H1 (cell line): ENCODE measurements around the gene EFHC1. TPM values are rescaled to one million over a fixed set of nuclear protein-coding genes. Genes with fewer than 3 reads are reported as not detected.

Experiments used
- CTCF ChIA-PET: fragments of 300-600 bp; sonication (Branson Sonifier 250); formaldehyde crosslinking; loops from one replicate; lab custom pipeline; 2021; ENCODE audit not compliant: partially characterized antibody; lab: Charles Lee
- POLR2A ChIA-PET: fragments of 300-600 bp; sonication (Branson Sonifier 250); formaldehyde crosslinking; loops from one replicate; lab custom pipeline; 2021; ENCODE audit warnings: inconsistent platforms; ENCODE audit not compliant: partially characterized antibody; lab: Charles Lee
- DNase-seq, 2 experiments: peaks; one replicate each; pipeline versions ENCODE4 v3.0.0 to v3.0.0-alpha.2; 2010 to 2022; ENCODE audit warnings: low spot score in 2 of 2, low read depth in 1 of 2, mixed read lengths in 1 of 2
- FAIRE-seq: peaks from 2 replicates; lab custom pipeline; 2011; peaks lifted over from hg19 to GRCh38; lab: Jason Lieb, UNC
- H2AFZ ChIP-seq: 2 replicates; pipeline ENCODE4 v1.8.1; 2012; ENCODE audit warnings: low read length, inconsistent platforms
- H2AK5ac ChIP-seq: 2 replicates; pipeline ENCODE4 v1.6.1; 2013; ENCODE audit warnings: low read depth, low read length
- H2BK120ac ChIP-seq: replicated peaks from 2 replicates; pipeline ENCODE3; 2013; ENCODE audit warnings: low read depth, low read length, inconsistent platforms
- H2BK12ac ChIP-seq: 2 replicates; pipeline ENCODE4 v1.6.1; 2013; ENCODE audit warnings: low read depth, low read length
- H2BK15ac ChIP-seq: 2 replicates; pipeline ENCODE4 v1.6.1; 2013; ENCODE audit warnings: low read length
- H2BK20ac ChIP-seq: 2 replicates; pipeline ENCODE4 v1.6.1; 2013; ENCODE audit warnings: low read length
- H2BK5ac ChIP-seq: 2 replicates; pipeline ENCODE4 v1.6.1; 2013; ENCODE audit warnings: low read depth, low read length
- H3K14ac ChIP-seq: 2 replicates; pipeline ENCODE4 v1.6.1; 2013; ENCODE audit warnings: inconsistent platforms; ENCODE audit not compliant: insufficient read length
- H3K18ac ChIP-seq: 2 replicates; pipeline ENCODE4 v1.6.1; 2013; ENCODE audit warnings: low read length; ENCODE audit errors: extremely low read depth
- H3K23ac ChIP-seq: 2 replicates; pipeline ENCODE4 v1.6.1; 2013; ENCODE audit warnings: inconsistent platforms; ENCODE audit not compliant: insufficient read length
- H3K23me2 ChIP-seq: 2 replicates; pipeline ENCODE4 v1.6.1; 2013; ENCODE audit warnings: low read depth, low read length
- H3K27ac ChIP-seq: 2 replicates; pipeline ENCODE4 v1.6.1; 2011; ENCODE audit warnings: low read depth, low read length, inconsistent platforms
- H3K27me3 ChIP-seq, 4 experiments: replicated peaks in 1 of 4; 1 replicate in 1 of 4; 2 replicates in 3 of 4; pipeline versions ENCODE4 v1.6.1 to v1.8.1; 2011 to 2013; ENCODE audit warnings: low read length in 3 of 4, mild to moderate bottlenecking in 3 of 4, inconsistent platforms in 2 of 4, mixed read lengths in 2 of 4, moderate library complexity in 1 of 4; ENCODE audit not compliant: control insufficient read depth in 3 of 4, insufficient read depth in 3 of 4; ENCODE audit errors: extremely low read depth in 1 of 4
- H3K36me3 ChIP-seq, 4 experiments: 2 replicates each; pipeline versions ENCODE4 v1.6.1 to v1.8.1; 2011 to 2013; ENCODE audit warnings: mild to moderate bottlenecking in 4 of 4, low read length in 3 of 4, moderate library complexity in 2 of 4, control low read depth in 1 of 4, inconsistent platforms in 1 of 4; ENCODE audit not compliant: insufficient read depth in 4 of 4, control insufficient read depth in 2 of 4
- H3K4ac ChIP-seq: replicated peaks from 2 replicates; pipeline ENCODE3; 2013; ENCODE audit warnings: low read length, low read depth, mixed read lengths, inconsistent platforms; ENCODE audit not compliant: insufficient read length
- H3K4me1 ChIP-seq, 4 experiments: replicated peaks in 1 of 4; 1 replicate in 1 of 4; 2 replicates in 3 of 4; pipeline versions ENCODE4 v1.6.1 to v1.8.1; 2011 to 2013; ENCODE audit warnings: low read length in 3 of 4, inconsistent platforms in 2 of 4, mixed read lengths in 1 of 4; ENCODE audit not compliant: insufficient read depth in 4 of 4, control insufficient read depth in 3 of 4
- H3K4me2 ChIP-seq, 2 experiments: 2 replicates each; pipeline versions ENCODE4 v1.6.1 to v1.8.1; 2011 to 2013; ENCODE audit warnings: low read depth in 2 of 2, low read length in 2 of 2, control low read depth in 1 of 2, inconsistent platforms in 1 of 2, mild to moderate bottlenecking in 1 of 2; ENCODE audit not compliant: insufficient read depth in 1 of 2
- H3K4me3 ChIP-seq, 4 experiments: fragments of 200-600, 300-600 bp in 1 of 4; sonication (generic), shearing (Covaris generic), sonication (Bioruptor Twin) in 1 of 4; 2 replicates each; pipeline versions ENCODE4 v1.5.1 to v1.8.1; 2011 to 2016; ENCODE audit warnings: low read length in 4 of 4, low read depth in 3 of 4, control low read depth in 2 of 4, inconsistent platforms in 2 of 4, mild to moderate bottlenecking in 2 of 4, mixed read lengths in 1 of 4, moderate library complexity in 1 of 4; ENCODE audit not compliant: insufficient read depth in 2 of 4; ENCODE audit errors: extremely low read depth in 1 of 4
- H3K56ac ChIP-seq: replicated peaks from 2 replicates; pipeline ENCODE3; 2013; ENCODE audit warnings: low read depth, mild to moderate bottlenecking, mixed read lengths, low read length, inconsistent platforms; ENCODE audit not compliant: insufficient read length
- H3K79me1 ChIP-seq: 2 replicates; pipeline ENCODE4 v1.6.1; 2013; ENCODE audit warnings: low read depth, low read length, control low read depth
- H3K79me2 ChIP-seq, 2 experiments: 2 replicates each; pipeline versions ENCODE4 v1.6.1 to v1.8.1; 2012 to 2013; ENCODE audit warnings: low read length in 2 of 2, mild to moderate bottlenecking in 2 of 2, inconsistent platforms in 1 of 2; ENCODE audit not compliant: insufficient read depth in 2 of 2, control insufficient read depth in 1 of 2
- H3K9ac ChIP-seq, 4 experiments: replicated peaks in 1 of 4; 1 replicate in 1 of 4; 2 replicates in 3 of 4; pipeline versions ENCODE4 v1.6.1 to v1.8.1; 2011 to 2013; ENCODE audit warnings: low read depth in 3 of 4, low read length in 3 of 4, control low read depth in 2 of 4, mild to moderate bottlenecking in 2 of 4, moderate library complexity in 2 of 4, inconsistent platforms in 1 of 4; ENCODE audit errors: extremely low read depth in 1 of 4
- H3K9me3 ChIP-seq, 2 experiments: 2 replicates each; pipeline versions ENCODE4 v1.6.1 to v1.8.1; 2012 to 2013; ENCODE audit warnings: mild to moderate bottlenecking in 2 of 2, moderate library complexity in 2 of 2, control low read depth in 1 of 2, inconsistent platforms in 1 of 2, low read depth in 1 of 2, low read length in 1 of 2, mixed read lengths in 1 of 2; ENCODE audit not compliant: insufficient read depth in 2 of 2
- H4K20me1 ChIP-seq, 2 experiments: replicated peaks in 1 of 2; 2 replicates each; pipeline versions ENCODE3 to v1.8.1; 2011 to 2013; ENCODE audit warnings: inconsistent platforms in 2 of 2, low read length in 2 of 2, mild to moderate bottlenecking in 1 of 2; ENCODE audit not compliant: insufficient read depth in 2 of 2, control insufficient read depth in 1 of 2
- H4K5ac ChIP-seq: 2 replicates; pipeline ENCODE4 v1.6.1; 2013; ENCODE audit warnings: low read length, low read depth, mixed read lengths, inconsistent platforms; ENCODE audit not compliant: insufficient read length
- H4K8ac ChIP-seq: 2 replicates; pipeline ENCODE4 v1.8.0; 2013; ENCODE audit warnings: mild to moderate bottlenecking, moderate library complexity, low read length, inconsistent platforms; ENCODE audit not compliant: insufficient read depth; ENCODE audit errors: extremely low read depth
- H4K91ac ChIP-seq: replicated peaks from 2 replicates; pipeline ENCODE3; 2013; ENCODE audit warnings: low read length, mixed read lengths, inconsistent platforms; ENCODE audit not compliant: insufficient read length
- GABPA ChIP-seq: IDR thresholded peaks from 2 replicates; pipeline ENCODE4 v1.6.1; 2011; ENCODE audit warnings: mild to moderate bottlenecking, low read length, moderate library complexity, borderline replicate concordance; ENCODE audit not compliant: insufficient read depth
- JUN ChIP-seq: IDR thresholded peaks from 2 replicates; pipeline ENCODE4 v1.6.1; 2011; ENCODE audit warnings: low read depth, mild to moderate bottlenecking, improper control_type of control experiment, low read length
- KDM1A ChIP-seq: fragments of 200-600, 300-600 bp; sonication (generic); IDR thresholded peaks from 2 replicates; pipeline ENCODE4 v1.7.1; 2016; ENCODE audit warnings: mild to moderate bottlenecking, low read length, borderline replicate concordance
- MAFK ChIP-seq: IDR thresholded peaks from 2 replicates; pipeline ENCODE4 v1.6.1; 2012; ENCODE audit warnings: low read depth, mild to moderate bottlenecking, improper control_type of control experiment, low read length
- RAD21 ChIP-seq, 2 experiments: IDR thresholded peaks in 1 of 2; conservative IDR thresholded peaks in 1 of 2; 2 replicates each; pipeline ENCODE4 v1.6.1; 2011; ENCODE audit warnings: low read depth in 2 of 2, low read length in 2 of 2, improper control_type of control experiment in 1 of 2, inconsistent platforms in 1 of 2, mild to moderate bottlenecking in 1 of 2, moderate library complexity in 1 of 2
- SIN3A ChIP-seq, 2 experiments: IDR thresholded peaks in 1 of 2; conservative IDR thresholded peaks in 1 of 2; 2 replicates each; pipeline ENCODE4 v1.6.1; 2011 to 2012; ENCODE audit warnings: low read length in 2 of 2, improper control_type of control experiment in 1 of 2, low read depth in 1 of 2, mild to moderate bottlenecking in 1 of 2
- SIX5 ChIP-seq: IDR thresholded peaks from 2 replicates; pipeline ENCODE4 v1.6.1; 2011; ENCODE audit warnings: mild to moderate bottlenecking, low read depth, low read length
- TCF12 ChIP-seq: IDR thresholded peaks from 2 replicates; pipeline ENCODE4 v1.6.1; 2011; ENCODE audit warnings: low read depth, mild to moderate bottlenecking, low read length
- TEAD4 ChIP-seq: IDR thresholded peaks from 2 replicates; pipeline ENCODE4 v1.6.1; 2012; ENCODE audit warnings: low read depth, low read length, inconsistent platforms, mixed read lengths
- YY1 ChIP-seq: IDR thresholded peaks from 2 replicates; pipeline ENCODE4 v1.6.1; 2011; ENCODE audit warnings: low read depth, mild to moderate bottlenecking, low read length
- WGBS, 2 experiments: shearing (Covaris generic) in 1 of 2; methylation state at CpG; one replicate each; pipeline versions ENCODE4 v1.1.6 to v1.1.7; 2013 to 2015; ENCODE audit warnings: low lambda C conversion rate in 2 of 2, mixed read lengths in 2 of 2, inconsistent platforms in 1 of 2, low coverage in 1 of 2, missing lambda C conversion rate in 1 of 2; ENCODE audit not compliant: insufficient replicate concordance in 2 of 2, insufficient coverage in 1 of 2, insufficient read length in 1 of 2; ENCODE audit errors: extremely low coverage in 1 of 2, missing lambda C conversion rate in 1 of 2; 5-methylcytosine and 5-hydroxymethylcytosine counted together
- polyA plus RNA-seq, 7 experiments: library from polyadenylated mRNA; depleted of rRNA in 3 of 7; stranded (reverse) in 5 of 7; unstranded in 2 of 7; fragments of >200 nt in 5 of 7; fragments of 200-250 nt in 2 of 7; gene quantifications; 1 replicate in 5 of 7; 2 replicates in 1 of 7; 4 replicates in 1 of 7; pipeline versions ENCODE4 v1.2.1 to v1.2.3, GENCODE V29; 2011 to 2013; ENCODE audit warnings: missing spikeins in 2 of 7, mixed read lengths in 2 of 7
- total RNA-seq: library from RNA; stranded (reverse); fragmentation: NEBNext Ultra II Directional; extraction: Animal tissue kit (Norgen Biotek cat#: 25700); gene quantifications from 2 replicates; pipeline ENCODE4 v1.2.1, GENCODE V29; 2021

Gene EFHC1
- total and polyA plus RNA-seq, 2 of the 8 experiments (the other 6 are each of a cell fraction or from before 2014, with no cell fraction given) = 10.5 to 16.4 TPM

- Histone ChIP-seq H3K9ac (peak overlapping the region in 2 of 4 experiments; percentile 8 to 52; a peak in 4 of 7 replicates), H2AK5ac (no peak overlapping the region; the same call in 1 of the 2 replicates), H4K5ac (no peak overlapping the region), H2BK12ac (peak overlapping the region; percentile 18; the same call in 1 of the 2 replicates), H3K4me1 (peaks cover 11 to 17% (median 12%) of the 10 kb centered on the region in 4 experiments), H2BK5ac (peak overlapping the region; percentile 79), H2BK120ac (no peak overlapping the region), H3K79me2 (peaks cover 0 to 55% of the 10 kb centered on the region in 2 experiments; a peak in 3 of 4 replicates), H3K18ac (peak overlapping the region; percentile 26; the same call in 1 of the 2 replicates), H3K23me2 (no peaks in the 10 kb centered on the region; the same call in 1 of the 2 replicates), H3K79me1 (peaks cover 9% of the 10 kb centered on the region), H2AFZ (no peak overlapping the region; the same call in 1 of the 2 replicates), H3K4me3 (peak overlapping the region in 3 of 4 experiments; percentile 10 to 43 (median 23); a peak in 4 of 8 replicates), H4K91ac (peak overlapping the region; percentile 6), H3K27ac (peak overlapping the region; percentile 40; the same call in 1 of the 2 replicates), H3K4ac (no peak overlapping the region), H3K9me3 (no peaks in the 10 kb centered on the region), H3K4me2 (peak overlapping the region; percentile 58 to 61), H2BK15ac (0 out of 2 replicates have a peak overlapping the region, but pooled peaks have one; percentile 20), H3K56ac (no peak overlapping the region), H3K27me3 (no peaks in the 10 kb centered on the region), H3K14ac (no peak overlapping the region), H3K36me3 (no peaks in the 10 kb centered on the region), H2BK20ac (peak overlapping the region; percentile 28; the same call in 1 of the 2 replicates), H4K20me1 (peaks cover 0 to 1% of the 10 kb centered on the region in 2 experiments), H4K8ac (no peak overlapping the region; the same call in 1 of the 2 replicates), H3K23ac (no peak overlapping the region)
- CTCF ChIA-PET = interaction anchor here (0.8 to 4.2 kb wide), 13 partner anchors 10 to 134 kb away, joined by 3 to 49 read pairs (median 5); partner anchors contain the start of gene TRAM2
- 43% methylated on average over 13 of the region's 13 CpGs; no CpG with 5 or more reads in 1 of the 2 experiments for WGBS, 2 experiments
- peak in 1 of 2 experiments; percentile 70 for DNase-seq
- FAIRE-seq = no peak
- POLR2A ChIA-PET = interaction anchor here (1.0 to 2.0 kb wide), 6 partner anchors 12 to 36 kb away, joined by 3 to 7 read pairs (median 4); partner anchors contain the start of gene TRAM2
- TF ChIP-seq MAFK (no peak), KDM1A (no peak), YY1 (no peak), GABPA (no peak), JUN (no peak), SIX5 (no peak), RAD21 (IDR thresholded peaks at IDR 0.05 in 1 of 2, conservative IDR thresholded peaks at IDR 0.05 in 1 of 2; ENCODE audit: low read depth in 2 of 2, low read length in 2 of 2) (peak; percentile 37 to 47; a peak in 2 of 4 replicates), SIN3A (conservative IDR thresholded peaks at IDR 0.05 in 1 of 2, IDR thresholded peaks at IDR 0.05 in 1 of 2; ENCODE audit: low read depth in 1 of 2, low read length in 2 of 2) (peak in 1 of 2 experiments; percentile 65; a peak in 1 of 4 replicates), TCF12 (0 out of 2 replicates have a peak, but pooled peaks have one; percentile 42), TEAD4 (0 out of 2 replicates have a peak, but pooled peaks have one; percentile 37)
Measured at GRCh38 chr6:52551483-52552277, 131.5 kb downstream of the EFHC1 start.
